Ishikawa (cell line): Measurements from ENCODE around the gene DCLK1.

ENCODE experiments used
- CEBPB ChIP-seq: IDR thresholded peaks from 2 replicates; pipeline ENCODE4 v1.6.1; 2012
- CREB1 ChIP-seq: IDR thresholded peaks from 2 replicates; pipeline ENCODE4 v1.6.1; 2012; ENCODE audit warnings: low read depth
- EGR1 ChIP-seq: IDR thresholded peaks from 2 replicates; pipeline ENCODE4 v1.6.1; 2012
- EP300 ChIP-seq: IDR thresholded peaks from 2 replicates; pipeline ENCODE4 v1.6.1; 2012; ENCODE audit warnings: borderline replicate concordance
- FOXM1 ChIP-seq: IDR thresholded peaks from 2 replicates; pipeline ENCODE4 v1.6.1; 2012; ENCODE audit warnings: low read depth, borderline replicate concordance
- NFIC ChIP-seq: IDR thresholded peaks from 2 replicates; pipeline ENCODE4 v1.6.1; 2012
- RAD21 ChIP-seq: IDR thresholded peaks from 2 replicates; pipeline ENCODE4 v1.6.1; 2012; ENCODE audit warnings: low read depth
- TAF1 ChIP-seq: IDR thresholded peaks from 2 replicates; pipeline ENCODE4 v1.6.1; 2012; ENCODE audit warnings: low read depth, mild to moderate bottlenecking
- TCF12 ChIP-seq: IDR thresholded peaks from 2 replicates; pipeline ENCODE4 v1.6.1; 2012; ENCODE audit warnings: low read depth
- TEAD4 ChIP-seq: IDR thresholded peaks from 2 replicates; pipeline ENCODE4 v1.6.1; 2012
- YY1 ChIP-seq: IDR thresholded peaks from 2 replicates; pipeline ENCODE4 v1.6.1; 2012; ENCODE audit warnings: low read depth
- ZBTB7A ChIP-seq: IDR thresholded peaks from 2 replicates; pipeline ENCODE4 v1.6.1; 2012; ENCODE audit warnings: low read depth
- TF ChIP-seq, protein P1 (sequence below): IDR thresholded peaks from 2 replicates; pipeline ENCODE4 v1.6.1; 2012
- TF ChIP-seq, protein P2 (sequence below): IDR thresholded peaks from 2 replicates; pipeline ENCODE4 v1.6.1; 2012; ENCODE audit warnings: low read depth, mild to moderate bottlenecking
- TF ChIP-seq, protein P3 (sequence below): IDR thresholded peaks from 2 replicates; pipeline ENCODE4 v1.6.1; 2012

Gene DCLK1

DNA sequence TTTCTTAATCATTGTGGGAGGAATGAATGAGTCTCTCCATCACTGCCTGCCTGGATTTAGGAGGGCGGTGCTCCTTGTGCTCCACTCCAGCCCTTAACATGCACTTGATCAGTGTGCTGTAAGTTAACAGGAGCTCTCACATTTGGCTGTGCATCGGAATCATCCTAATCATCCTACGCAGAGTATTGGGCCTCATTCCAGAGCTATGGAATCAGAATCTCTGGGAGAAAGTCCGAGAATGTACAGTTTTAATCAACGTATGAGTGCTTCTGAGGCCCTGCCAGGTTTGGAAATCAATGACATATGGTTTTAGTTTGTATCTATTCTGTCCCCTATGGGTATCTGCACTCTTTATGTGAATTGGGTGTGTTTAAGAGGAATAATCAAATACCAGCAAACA is 34.9 kb upstream of the DCLK1 start:
- TF ChIP-seq CEBPB (no peak), RAD21 (no peak), ZBTB7A (no peak), CREB1 (no peak), TEAD4 (no peak)
- TF ChIP-seq, protein P1, sequence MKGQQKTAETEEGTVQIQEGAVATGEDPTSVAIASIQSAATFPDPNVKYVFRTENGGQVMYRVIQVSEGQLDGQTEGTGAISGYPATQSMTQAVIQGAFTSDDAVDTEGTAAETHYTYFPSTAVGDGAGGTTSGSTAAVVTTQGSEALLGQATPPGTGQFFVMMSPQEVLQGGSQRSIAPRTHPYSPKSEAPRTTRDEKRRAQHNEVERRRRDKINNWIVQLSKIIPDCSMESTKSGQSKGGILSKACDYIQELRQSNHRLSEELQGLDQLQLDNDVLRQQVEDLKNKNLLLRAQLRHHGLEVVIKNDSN: no peak
- TF ChIP-seq, protein P2, sequence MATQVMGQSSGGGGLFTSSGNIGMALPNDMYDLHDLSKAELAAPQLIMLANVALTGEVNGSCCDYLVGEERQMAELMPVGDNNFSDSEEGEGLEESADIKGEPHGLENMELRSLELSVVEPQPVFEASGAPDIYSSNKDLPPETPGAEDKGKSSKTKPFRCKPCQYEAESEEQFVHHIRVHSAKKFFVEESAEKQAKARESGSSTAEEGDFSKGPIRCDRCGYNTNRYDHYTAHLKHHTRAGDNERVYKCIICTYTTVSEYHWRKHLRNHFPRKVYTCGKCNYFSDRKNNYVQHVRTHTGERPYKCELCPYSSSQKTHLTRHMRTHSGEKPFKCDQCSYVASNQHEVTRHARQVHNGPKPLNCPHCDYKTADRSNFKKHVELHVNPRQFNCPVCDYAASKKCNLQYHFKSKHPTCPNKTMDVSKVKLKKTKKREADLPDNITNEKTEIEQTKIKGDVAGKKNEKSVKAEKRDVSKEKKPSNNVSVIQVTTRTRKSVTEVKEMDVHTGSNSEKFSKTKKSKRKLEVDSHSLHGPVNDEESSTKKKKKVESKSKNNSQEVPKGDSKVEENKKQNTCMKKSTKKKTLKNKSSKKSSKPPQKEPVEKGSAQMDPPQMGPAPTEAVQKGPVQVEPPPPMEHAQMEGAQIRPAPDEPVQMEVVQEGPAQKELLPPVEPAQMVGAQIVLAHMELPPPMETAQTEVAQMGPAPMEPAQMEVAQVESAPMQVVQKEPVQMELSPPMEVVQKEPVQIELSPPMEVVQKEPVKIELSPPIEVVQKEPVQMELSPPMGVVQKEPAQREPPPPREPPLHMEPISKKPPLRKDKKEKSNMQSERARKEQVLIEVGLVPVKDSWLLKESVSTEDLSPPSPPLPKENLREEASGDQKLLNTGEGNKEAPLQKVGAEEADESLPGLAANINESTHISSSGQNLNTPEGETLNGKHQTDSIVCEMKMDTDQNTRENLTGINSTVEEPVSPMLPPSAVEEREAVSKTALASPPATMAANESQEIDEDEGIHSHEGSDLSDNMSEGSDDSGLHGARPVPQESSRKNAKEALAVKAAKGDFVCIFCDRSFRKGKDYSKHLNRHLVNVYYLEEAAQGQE: no peak

DNA sequence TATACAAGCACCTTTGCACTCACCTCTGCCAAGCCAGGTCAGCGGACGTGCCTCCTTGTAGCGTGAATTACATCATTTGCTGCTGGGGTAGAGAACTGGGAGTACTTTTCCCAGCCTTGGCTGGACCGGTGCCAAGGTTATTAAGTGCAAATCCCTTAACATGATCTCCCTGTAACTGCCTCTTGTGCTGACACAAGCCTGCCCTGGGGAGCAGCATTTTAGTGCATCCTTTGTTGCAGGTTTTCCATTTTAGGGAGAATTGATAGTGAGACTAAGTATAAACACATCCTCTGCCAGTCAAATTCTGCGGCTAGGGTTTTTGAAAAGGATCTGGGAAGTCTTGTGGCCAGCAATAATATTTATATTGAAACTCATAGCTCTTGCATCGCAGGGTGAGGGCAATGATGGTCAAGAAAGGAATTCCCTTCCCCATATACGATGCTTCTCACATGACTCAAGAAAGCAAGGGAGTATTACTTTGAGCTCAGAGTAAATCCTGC is 32.7 kb upstream of the DCLK1 start:
- TF ChIP-seq NFIC (0 out of 2 replicates have a peak, but pooled peaks have one; percentile 39), FOXM1 (no peak)

DNA sequence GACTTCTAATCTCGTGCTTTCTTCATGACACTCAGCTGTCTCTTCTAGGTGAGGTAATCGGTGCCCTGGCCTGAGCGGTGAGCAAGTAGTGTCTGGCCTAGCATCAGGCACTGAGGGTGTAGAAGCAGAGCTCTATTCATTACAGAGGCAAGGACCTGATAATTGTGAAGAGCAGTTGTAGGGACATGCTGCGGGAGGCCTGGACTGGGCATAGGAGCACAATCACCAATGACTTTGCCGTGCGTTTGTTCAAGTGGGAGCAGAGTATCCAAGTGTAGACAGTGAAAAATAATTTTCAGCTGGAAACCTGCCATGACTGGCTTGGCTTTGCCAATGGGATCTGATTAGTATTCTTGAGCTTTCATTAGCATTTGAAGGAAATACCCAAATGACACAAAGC is 32.1 kb upstream of the DCLK1 start:
- TF ChIP-seq TAF1: no peak
- no peak for TF ChIP-seq RAD21
- no peak for TF ChIP-seq EP300
- TF ChIP-seq, protein P3, sequence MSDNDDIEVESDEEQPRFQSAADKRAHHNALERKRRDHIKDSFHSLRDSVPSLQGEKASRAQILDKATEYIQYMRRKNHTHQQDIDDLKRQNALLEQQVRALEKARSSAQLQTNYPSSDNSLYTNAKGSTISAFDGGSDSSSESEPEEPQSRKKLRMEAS: no peak
- TF ChIP-seq ZBTB7A: no peak
- TF ChIP-seq, protein P2: no peak
- TF ChIP-seq CEBPB: no peak
- TF ChIP-seq, protein P1: no peak
- no peak for TF ChIP-seq FOXM1
- TF ChIP-seq YY1: no peak
- TF ChIP-seq NFIC: no peak
- TF ChIP-seq TCF12: no peak
- TF ChIP-seq EGR1: no peak
- TF ChIP-seq CREB1: no peak
- TF ChIP-seq TEAD4: no peak

DNA sequence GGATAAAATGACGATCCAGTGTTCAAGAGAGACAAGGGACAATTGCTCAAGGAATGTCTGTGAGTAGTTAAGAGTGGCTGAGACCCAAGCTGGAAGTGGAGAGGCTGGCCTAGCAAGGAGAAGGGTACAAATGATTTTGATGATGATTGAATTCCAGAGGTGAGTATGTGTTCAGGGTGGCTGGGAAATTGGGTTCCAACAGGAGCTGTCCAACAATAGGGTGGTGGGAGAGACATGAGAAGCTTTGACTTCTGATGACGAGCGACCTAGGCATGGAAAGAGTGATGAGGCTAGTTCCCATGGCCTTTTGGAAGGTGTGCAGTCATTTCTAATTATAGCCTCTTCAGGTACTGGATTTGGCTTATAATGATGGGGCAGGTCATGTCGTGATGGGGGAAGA is 29.1 kb upstream of the DCLK1 start:
- no peak for TF ChIP-seq CEBPB
- TF ChIP-seq, protein P2: peak; percentile 64; the same call in 1 of the 2 replicates

DNA sequence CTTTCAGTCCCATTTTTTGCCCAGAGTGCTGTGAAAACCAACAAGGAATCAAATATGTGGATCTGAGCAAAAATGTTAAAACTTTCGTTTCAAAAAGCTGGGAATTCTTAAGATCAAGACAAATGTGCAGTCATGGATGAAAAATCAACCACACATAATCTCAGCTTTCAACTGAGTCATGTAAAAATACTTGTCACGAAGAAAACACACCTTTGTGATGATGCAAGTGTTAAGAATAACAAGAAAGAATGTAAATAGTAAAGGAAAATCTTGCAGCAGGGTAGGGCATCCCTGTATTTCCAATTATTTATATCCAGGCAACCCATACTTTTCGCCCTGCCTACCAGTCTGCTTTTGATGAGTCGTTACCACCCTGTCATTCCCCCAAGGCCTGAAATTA is 27.4 kb upstream of the DCLK1 start:
- TF ChIP-seq, protein P2: no peak
- no peak for TF ChIP-seq TCF12
- TF ChIP-seq, protein P3: no peak
- no peak for TF ChIP-seq TEAD4
- TF ChIP-seq EGR1: no peak
- TF ChIP-seq, protein P1: no peak
- no peak for TF ChIP-seq EP300
- TF ChIP-seq CREB1: no peak
- no peak for TF ChIP-seq RAD21
- no peak for TF ChIP-seq YY1
- TF ChIP-seq TAF1: no peak
